ENCODE measurements around the gene CRYBA1. TPM values are rescaled to one million over a fixed set of nuclear protein-coding genes. Genes with fewer than 3 reads are reported as not detected.

The CRYBA1 gene
- polyA plus RNA-seq, 1 donor (not counting 4 experiments of a cell fraction or from before 2014, with no cell fraction given), result not detected

- no peak for TF ChIP-seq EZH2 (IDR thresholded peaks at IDR 0.05; ENCODE audit: low read length)
- TF ChIP-seq, protein P1, sequence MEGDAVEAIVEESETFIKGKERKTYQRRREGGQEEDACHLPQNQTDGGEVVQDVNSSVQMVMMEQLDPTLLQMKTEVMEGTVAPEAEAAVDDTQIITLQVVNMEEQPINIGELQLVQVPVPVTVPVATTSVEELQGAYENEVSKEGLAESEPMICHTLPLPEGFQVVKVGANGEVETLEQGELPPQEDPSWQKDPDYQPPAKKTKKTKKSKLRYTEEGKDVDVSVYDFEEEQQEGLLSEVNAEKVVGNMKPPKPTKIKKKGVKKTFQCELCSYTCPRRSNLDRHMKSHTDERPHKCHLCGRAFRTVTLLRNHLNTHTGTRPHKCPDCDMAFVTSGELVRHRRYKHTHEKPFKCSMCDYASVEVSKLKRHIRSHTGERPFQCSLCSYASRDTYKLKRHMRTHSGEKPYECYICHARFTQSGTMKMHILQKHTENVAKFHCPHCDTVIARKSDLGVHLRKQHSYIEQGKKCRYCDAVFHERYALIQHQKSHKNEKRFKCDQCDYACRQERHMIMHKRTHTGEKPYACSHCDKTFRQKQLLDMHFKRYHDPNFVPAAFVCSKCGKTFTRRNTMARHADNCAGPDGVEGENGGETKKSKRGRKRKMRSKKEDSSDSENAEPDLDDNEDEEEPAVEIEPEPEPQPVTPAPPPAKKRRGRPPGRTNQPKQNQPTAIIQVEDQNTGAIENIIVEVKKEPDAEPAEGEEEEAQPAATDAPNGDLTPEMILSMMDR (optimal IDR thresholded peaks at IDR 0.05 in 1 of 3, IDR thresholded peaks at IDR 0.05 in 1 of 3, conservative IDR thresholded peaks at IDR 0.05 in 1 of 3; ENCODE audit: extremely low read depth in 1 of 3, insufficient read depth in 2 of 3, low read length in 3 of 3), result no peak
- FAIRE-seq, result no peak
- H3K9me3 ChIP-seq (ENCODE audit: control insufficient read depth, low read depth, low read length), result no peaks in the 10 kb centered on the region
- no peak overlapping the region for H3K27ac ChIP-seq (ENCODE audit: control insufficient read depth, insufficient read depth, low read length)
- no peaks in the 10 kb centered on the region for H3K27me3 ChIP-seq (ENCODE audit: control insufficient read depth, extremely low read depth, insufficient read depth, low read length)
- no peaks in the 10 kb centered on the region for H3K36me3 ChIP-seq (ENCODE audit: control insufficient read depth in 2 of 2, extremely low read depth in 1 of 2, insufficient read depth in 2 of 2, low read length in 2 of 2)
- H3K4me1 ChIP-seq (ENCODE audit: control insufficient read depth, extremely low read depth, insufficient read depth, low read length), result peaks cover 8% of the 10 kb centered on the region
- H3K9ac ChIP-seq (ENCODE audit: control insufficient read depth, extremely low read depth, insufficient read depth, low read length), result no peak overlapping the region
- no peaks in the 10 kb centered on the region for H4K20me1 ChIP-seq (ENCODE audit: control insufficient read depth, extremely low read depth, insufficient read depth, low read length)
- no peak for DNase-seq (ENCODE audit: low read depth, low spot score)
- no peaks in the 10 kb centered on the region for H3K9me1 ChIP-seq (ENCODE audit: control insufficient read depth, extremely low read depth, insufficient read depth, low read length)
- H3K4me2 ChIP-seq (ENCODE audit: control insufficient read depth, extremely low read depth, insufficient read depth, low read depth, low read length), result peak overlapping the region; percentile 37
- H3K4me3 ChIP-seq (ENCODE audit: control insufficient read depth in 2 of 3, extremely low read depth in 1 of 3, insufficient read depth in 2 of 3, low read depth in 1 of 3, low read length in 3 of 3), result no peak overlapping the region
- no peak overlapping the region for H2AFZ ChIP-seq (ENCODE audit: control insufficient read depth, low read length)
- H3K79me2 ChIP-seq (ENCODE audit: control insufficient read depth, insufficient read depth, low read length), result no peaks in the 10 kb centered on the region
- dilution Hi-C loops (cut with MboI; ENCODE audit: extremely low pct_ligation_motif_present, low sequenced_read_pairs), result no loop called here
Measured at GRCh38 chr17:29247219-29247618, 560 bp downstream of the CRYBA1 start.

- H3K27me3 ChIP-seq (ENCODE audit: control insufficient read depth, extremely low read depth, insufficient read depth, low read length), result no peaks in the 10 kb centered on the region
- H3K36me3 ChIP-seq (ENCODE audit: control insufficient read depth in 2 of 2, extremely low read depth in 1 of 2, insufficient read depth in 2 of 2, low read length in 2 of 2), result no peaks in the 10 kb centered on the region
- no peak overlapping the region for H3K27ac ChIP-seq (ENCODE audit: control insufficient read depth, insufficient read depth, low read length)
- dilution Hi-C loops (cut with MboI; ENCODE audit: extremely low pct_ligation_motif_present, low sequenced_read_pairs), result no loop called here
- no peak for TF ChIP-seq EZH2 (IDR thresholded peaks at IDR 0.05; ENCODE audit: low read length)
- TF ChIP-seq, protein P1 (optimal IDR thresholded peaks at IDR 0.05 in 1 of 3, IDR thresholded peaks at IDR 0.05 in 1 of 3, conservative IDR thresholded peaks at IDR 0.05 in 1 of 3; ENCODE audit: extremely low read depth in 1 of 3, insufficient read depth in 2 of 3, low read length in 3 of 3), result no peak
- FAIRE-seq (no peak), DNase-seq (ENCODE audit: low read depth, low spot score) (no peak)
- no peak overlapping the region for H3K4me3 ChIP-seq (ENCODE audit: control insufficient read depth in 2 of 3, extremely low read depth in 1 of 3, insufficient read depth in 2 of 3, low read depth in 1 of 3, low read length in 3 of 3)
- no peaks in the 10 kb centered on the region for H3K79me2 ChIP-seq (ENCODE audit: control insufficient read depth, insufficient read depth, low read length)
- H4K20me1 ChIP-seq (ENCODE audit: control insufficient read depth, extremely low read depth, insufficient read depth, low read length), result no peaks in the 10 kb centered on the region
- H3K9ac ChIP-seq (ENCODE audit: control insufficient read depth, extremely low read depth, insufficient read depth, low read length), result no peak overlapping the region
- H3K9me1 ChIP-seq (ENCODE audit: control insufficient read depth, extremely low read depth, insufficient read depth, low read length), result no peaks in the 10 kb centered on the region
- no peak overlapping the region for H2AFZ ChIP-seq (ENCODE audit: control insufficient read depth, low read length)
- H3K9me3 ChIP-seq (ENCODE audit: control insufficient read depth, low read depth, low read length), result no peaks in the 10 kb centered on the region
- peaks cover 8% of the 10 kb centered on the region for H3K4me1 ChIP-seq (ENCODE audit: control insufficient read depth, extremely low read depth, insufficient read depth, low read length)
- no peak overlapping the region for H3K4me2 ChIP-seq (ENCODE audit: control insufficient read depth, extremely low read depth, insufficient read depth, low read depth, low read length)
Measured at GRCh38 chr17:29248845-29249244, 2.2 kb downstream of the CRYBA1 start.

All from keratinocyte (primary cell).